Caki2 (cell line): ENCODE data around the gene CIRBP. TPM values are rescaled to one million over a fixed set of nuclear protein-coding genes. Genes with fewer than 3 reads are reported as not detected.
A peak's percentile ranks its signal among the peaks of the same experiment; 100 is the strongest.

Experiments used
- DNase-seq: peaks from one replicate; pipeline ENCODE4 v3.0.0-alpha.2; 2015; ENCODE audit warnings: low read depth
- in situ Hi-C: cut with HindIII; loops from 2 replicates; pipeline ENCODE4 v1.10.0; 2016; ENCODE audit warnings: low sequenced_read_pairs, low pct_unique_long_range_greater_than_20kb, mixed read lengths
- total RNA-seq: library from RNA; depleted of rRNA; stranded (reverse); fragments of >200 nt; shearing (Covaris generic); gene quantifications from 2 replicates; pipeline ENCODE4 v1.2.3, GENCODE V29; 2014; ENCODE audit warnings: low replicate concordance

CIRBP gene
- total RNA-seq, 1 experiment from 2014 or later = 84.1 TPM

- in situ Hi-C loops = no loop called here
- no peak for DNase-seq
These were observed 3.5 kb downstream of the CIRBP start for GRCh38 chr19:1272423-1273262.

- DNase-seq = no peak
- in situ Hi-C loops = no loop called here
These were observed 4.3 kb downstream of the CIRBP start for GRCh38 chr19:1273263-1274041.

- in situ Hi-C loops = no loop called here
- DNase-seq = no peak
These were observed 5.1 kb downstream of the CIRBP start for GRCh38 chr19:1274081-1274851.

GRCh38 chr19:1274852-1275259, 5.7 kb downstream of the CIRBP start:
- DNase-seq = no peak
- in situ Hi-C loops = no loop called here

GRCh38 chr19:1275260-1275975, 6.3 kb downstream of the CIRBP start, which contains the start of gene FAM174C:
Gene FAM174C, plus strand, starts transcription at chr19:1275530. Its CDS starts 20 bp downstream, at chr19:1275550.
- DNase-seq = peak; percentile 93
- in situ Hi-C loops = no loop called here

- in situ Hi-C loops = no loop called here
- no peak for DNase-seq
These were observed 7.0 kb downstream of the CIRBP start for GRCh38 chr19:1275976-1276627.

- no peak for DNase-seq
- in situ Hi-C loops = no loop called here
These were observed 7.5 kb downstream of the CIRBP start for GRCh38 chr19:1276628-1277022.

- in situ Hi-C loops = no loop called here
- DNase-seq = no peak
These were observed 7.9 kb downstream of the CIRBP start for GRCh38 chr19:1277061-1277460.

GRCh38 chr19:1278074-1278473, 8.9 kb downstream of the CIRBP start:
- no peak for DNase-seq
- in situ Hi-C loops = no loop called here

GRCh38 chr19:1278713-1279660, 9.9 kb downstream of the CIRBP start:
- in situ Hi-C loops = no loop called here
- no peak for DNase-seq

- in situ Hi-C loops = no loop called here
- peak; percentile 59 for DNase-seq
These were observed 10.7 kb downstream of the CIRBP start for GRCh38 chr19:1279782-1280341.

GRCh38 chr19:1280636-1281568, 11.8 kb downstream of the CIRBP start:
- no peak for DNase-seq
- in situ Hi-C loops = no loop called here

GRCh38 chr19:1281569-1282287, 12.6 kb downstream of the CIRBP start:
- in situ Hi-C loops = no loop called here
- DNase-seq = no peak

- DNase-seq = no peak
These were observed 13.6 kb downstream of the CIRBP start for GRCh38 chr19:1282588-1283206.

More at GRCh38 chr19:1282588-1283206, 13.6 kb downstream of the CIRBP start:
- in situ Hi-C loops = no loop called here
